AML-193 (cell line): ENCODE data around the gene TCAIM.
"Not testable (repeated sequence)": the region's sequence is repeated elsewhere in the genome, so short reads cannot be mapped to it uniquely, and the experiment has no call there.

Experiments used
- DNase-seq, 2 experiments: peaks; one replicate each; lab custom pipeline; 2025; lab: John Stamatoyannopoulos, UW

TCAIM gene

GRCh38 chr3:44416031-44417030 is 77.8 kb downstream of the TCAIM start:
- DNase-seq: no peak

GRCh38 chr3:44418118-44418517 is 79.6 kb downstream of the TCAIM start:
- not testable (repeated sequence) for DNase-seq

GRCh38 chr3:44418549-44418948 is 80.0 kb downstream of the TCAIM start:
- no peak for DNase-seq

- no peak for DNase-seq
Measured at GRCh38 chr3:44419116-44419922, 80.8 kb downstream of the TCAIM start.

- DNase-seq: no peak
Measured at GRCh38 chr3:44419923-44420650, 81.5 kb downstream of the TCAIM start.

GRCh38 chr3:44420676-44421075 is 82.1 kb downstream of the TCAIM start:
- no peak for DNase-seq

GRCh38 chr3:44421280-44421679 is 82.7 kb downstream of the TCAIM start:
- DNase-seq: no peak

GRCh38 chr3:44424758-44425157 is 86.2 kb downstream of the TCAIM start:
- no peak for DNase-seq

GRCh38 chr3:44427683-44428082 is 89.1 kb downstream of the TCAIM start:
- no peak for DNase-seq

- DNase-seq: no peak
Measured at GRCh38 chr3:44428910-44429309, 90.3 kb downstream of the TCAIM start.

GRCh38 chr3:44429459-44429858 is 90.9 kb downstream of the TCAIM start:
- no peak for DNase-seq

GRCh38 chr3:44430466-44430865 is 91.9 kb downstream of the TCAIM start:
- DNase-seq: no peak

- no peak for DNase-seq
Measured at GRCh38 chr3:44434834-44435510, 96.4 kb downstream of the TCAIM start.

GRCh38 chr3:44436181-44436580 is 97.6 kb downstream of the TCAIM start:
- DNase-seq: no peak

GRCh38 chr3:44437800-44438199 is 99.2 kb downstream of the TCAIM start:
- DNase-seq: no peak

- DNase-seq: peak; percentile 100
Measured at GRCh38 chr3:44439499-44440295, 101.1 kb downstream of the TCAIM start.

GRCh38 chr3:44442596-44443309 is 104.2 kb downstream of the TCAIM start:
- DNase-seq: no peak

- DNase-seq: no peak
Measured at GRCh38 chr3:44444437-44444836, 105.9 kb downstream of the TCAIM start.

- DNase-seq: no peak
Measured at GRCh38 chr3:44444896-44445691, 106.5 kb downstream of the TCAIM start.
